GM18951 (cell line): Measurements from ENCODE around the gene C22orf15.

Experiments
- POLR2A ChIP-seq: IDR thresholded peaks from 4 replicates; pipeline ENCODE4 v1.6.1; 2011; ENCODE audit warnings: mild to moderate bottlenecking; ENCODE audit not compliant: insufficient read length, insufficient read depth; ENCODE audit errors: extremely low read depth
- in situ Hi-C: fragments of 300-500 bp; cut with MboI; formaldehyde crosslinking; loops from one replicate; pipeline ENCODE4 v1.12.0; 2022; ENCODE audit warnings: low sequenced_read_pairs, mixed read lengths, inconsistent platforms; ENCODE audit not compliant: unreplicated experiment

Gene C22orf15

DNA sequence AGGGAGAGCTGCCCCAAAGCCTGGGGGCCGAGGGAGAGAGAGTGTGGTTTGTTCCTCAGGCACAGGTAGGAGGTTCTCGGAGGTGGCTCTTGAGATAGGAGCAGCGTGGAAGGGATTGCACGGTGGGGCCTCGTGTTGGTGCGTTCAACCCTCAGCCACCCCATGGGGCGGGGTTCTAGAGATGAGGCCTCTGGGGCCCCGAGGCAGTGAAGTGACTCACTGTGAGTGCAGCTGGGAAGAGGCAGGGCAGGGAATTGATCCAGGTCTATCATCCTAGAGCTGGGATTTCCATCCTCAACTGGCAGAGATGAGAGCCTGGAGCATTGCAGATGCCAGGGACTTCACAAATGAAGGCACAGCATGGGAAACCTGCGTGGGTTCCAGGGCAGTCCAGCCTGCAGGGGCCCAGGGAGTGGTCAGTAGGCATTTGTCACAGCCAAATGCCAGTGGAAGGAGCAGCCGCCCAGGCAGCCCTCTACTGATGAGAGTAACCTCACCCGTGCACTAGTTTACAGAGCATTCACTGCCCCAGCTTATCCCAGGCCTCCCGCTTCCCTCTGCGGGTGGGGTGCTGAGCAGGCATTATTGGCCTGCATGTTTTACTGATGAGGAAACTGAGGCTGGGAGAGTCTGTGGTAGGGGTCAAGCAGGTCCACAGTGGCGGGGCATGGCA lies 18.9 kb downstream of the C22orf15 start:
- no peak for TF ChIP-seq POLR2A
- in situ Hi-C loops = no loop called here

DNA sequence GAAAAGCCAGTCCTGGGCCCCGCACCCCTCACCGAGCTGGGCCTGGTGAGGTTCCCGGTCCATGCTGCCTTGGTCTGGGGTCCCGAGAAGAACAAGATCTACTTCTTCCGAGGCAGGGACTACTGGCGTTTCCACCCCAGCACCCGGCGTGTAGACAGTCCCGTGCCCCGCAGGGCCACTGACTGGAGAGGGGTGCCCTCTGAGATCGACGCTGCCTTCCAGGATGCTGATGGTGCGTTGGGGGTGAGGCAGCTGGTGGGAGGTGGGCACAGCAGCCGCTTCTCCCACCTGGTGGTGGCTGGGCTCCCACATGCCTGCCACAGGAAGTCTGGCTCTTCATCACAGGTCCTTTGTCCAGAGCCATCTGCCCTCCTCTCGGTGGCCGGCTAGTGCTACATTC lies 19.5 kb downstream of the C22orf15 start:
- in situ Hi-C loops = no loop called here
- no peak for TF ChIP-seq POLR2A

DNA sequence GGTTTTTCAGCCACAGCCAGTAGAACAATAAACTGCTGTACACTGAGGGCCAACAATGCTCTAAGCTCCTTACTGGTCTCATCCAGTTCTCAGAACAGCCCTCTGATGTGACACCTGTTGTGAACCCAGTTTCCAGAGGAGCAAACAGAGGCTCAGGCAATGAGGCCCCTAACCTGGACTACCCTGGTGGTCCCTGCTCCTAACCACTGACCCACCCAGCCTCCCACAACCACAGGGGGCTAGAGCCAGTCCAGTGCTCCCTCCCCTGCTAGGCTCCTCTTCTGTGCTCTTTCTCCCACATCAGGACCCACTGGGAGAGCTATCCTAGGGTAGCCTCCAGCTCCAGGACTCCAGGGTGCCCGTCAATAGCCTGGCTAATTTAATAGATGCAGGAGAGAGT lies 19.9 kb downstream of the C22orf15 start:
- no peak for TF ChIP-seq POLR2A
- in situ Hi-C loops = no loop called here

DNA sequence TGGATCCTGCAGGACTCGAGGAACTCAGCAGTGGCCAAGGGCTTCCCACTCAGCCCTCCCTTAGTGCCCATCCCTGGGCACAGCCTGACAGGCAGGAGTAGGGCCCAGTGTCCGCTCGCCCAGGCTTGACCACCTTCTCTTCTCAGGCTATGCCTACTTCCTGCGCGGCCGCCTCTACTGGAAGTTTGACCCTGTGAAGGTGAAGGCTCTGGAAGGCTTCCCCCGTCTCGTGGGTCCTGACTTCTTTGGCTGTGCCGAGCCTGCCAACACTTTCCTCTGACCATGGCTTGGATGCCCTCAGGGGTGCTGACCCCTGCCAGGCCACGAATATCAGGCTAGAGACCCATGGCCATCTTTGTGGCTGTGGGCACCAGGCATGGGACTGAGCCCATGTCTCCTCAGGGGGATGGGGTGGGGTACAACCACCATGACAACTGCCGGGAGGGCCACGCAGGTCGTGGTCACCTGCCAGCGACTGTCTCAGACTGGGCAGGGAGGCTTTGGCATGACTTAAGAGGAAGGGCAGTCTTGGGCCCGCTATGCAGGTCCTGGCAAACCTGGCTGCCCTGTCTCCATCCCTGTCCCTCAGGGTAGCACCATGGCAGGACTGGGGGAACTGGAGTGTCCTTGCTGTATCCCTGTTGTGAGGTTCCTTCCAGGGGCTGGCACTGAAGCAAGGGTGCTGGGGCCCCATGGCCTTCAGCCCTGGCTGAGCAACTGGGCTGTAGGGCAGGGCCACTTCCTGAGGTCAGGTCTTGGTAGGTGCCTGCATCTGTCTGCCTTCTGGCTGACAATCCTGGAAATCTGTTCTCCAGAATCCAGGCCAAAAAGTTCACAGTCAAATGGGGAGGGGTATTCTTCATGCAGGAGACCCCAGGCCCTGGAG lies 20.7 kb downstream of the C22orf15 start:
- in situ Hi-C loops = no loop called here
- TF ChIP-seq POLR2A = no peak

DNA sequence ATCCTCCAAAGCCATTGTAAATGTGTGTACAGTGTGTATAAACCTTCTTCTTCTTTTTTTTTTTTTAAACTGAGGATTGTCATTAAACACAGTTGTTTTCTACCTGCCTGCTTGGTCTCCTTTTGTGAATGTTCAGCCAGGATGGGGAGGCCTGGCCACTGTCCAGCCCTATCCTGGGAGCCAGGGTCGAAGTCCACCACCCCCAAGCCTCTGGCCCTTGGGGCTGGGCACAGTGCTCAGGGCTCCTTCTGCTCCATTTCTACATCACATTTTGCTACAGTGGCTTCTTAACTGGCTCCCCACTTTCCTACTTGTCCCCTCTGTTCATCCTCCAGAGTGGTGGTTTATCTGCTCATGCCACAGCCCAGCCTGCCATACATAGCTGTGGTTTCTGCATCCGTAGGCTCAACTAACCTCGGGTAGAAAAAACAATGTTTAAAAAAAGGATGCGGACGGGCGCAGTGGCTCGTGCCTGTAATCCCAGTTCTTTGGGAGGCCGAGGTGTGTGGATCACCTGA lies 21.5 kb downstream of the C22orf15 start:
- TF ChIP-seq POLR2A = no peak
- in situ Hi-C loops = no loop called here

DNA sequence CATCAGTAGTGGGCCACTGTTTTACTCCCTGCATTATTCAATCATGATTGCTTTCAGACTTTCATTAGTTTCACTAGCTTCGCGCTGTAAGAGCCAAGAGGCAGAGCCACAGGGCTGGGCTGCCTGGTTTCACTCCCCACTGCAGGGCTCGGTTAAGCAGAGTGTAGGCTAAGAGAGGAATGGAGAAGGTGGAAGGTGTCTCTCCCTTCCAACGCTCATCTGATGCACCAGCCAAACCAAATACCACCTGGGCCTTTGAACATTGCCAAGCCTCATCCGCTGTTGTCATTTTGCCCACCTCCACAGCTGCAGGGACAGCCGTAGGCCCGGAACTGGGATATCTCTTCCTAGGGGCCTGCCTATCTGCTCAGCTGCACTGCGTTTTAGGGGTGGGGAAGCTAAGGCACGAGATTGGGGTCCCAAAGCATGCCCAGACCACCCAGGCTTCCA lies 23.5 kb downstream of the C22orf15 start:
- no peak for TF ChIP-seq POLR2A
- in situ Hi-C loops = no loop called here

DNA sequence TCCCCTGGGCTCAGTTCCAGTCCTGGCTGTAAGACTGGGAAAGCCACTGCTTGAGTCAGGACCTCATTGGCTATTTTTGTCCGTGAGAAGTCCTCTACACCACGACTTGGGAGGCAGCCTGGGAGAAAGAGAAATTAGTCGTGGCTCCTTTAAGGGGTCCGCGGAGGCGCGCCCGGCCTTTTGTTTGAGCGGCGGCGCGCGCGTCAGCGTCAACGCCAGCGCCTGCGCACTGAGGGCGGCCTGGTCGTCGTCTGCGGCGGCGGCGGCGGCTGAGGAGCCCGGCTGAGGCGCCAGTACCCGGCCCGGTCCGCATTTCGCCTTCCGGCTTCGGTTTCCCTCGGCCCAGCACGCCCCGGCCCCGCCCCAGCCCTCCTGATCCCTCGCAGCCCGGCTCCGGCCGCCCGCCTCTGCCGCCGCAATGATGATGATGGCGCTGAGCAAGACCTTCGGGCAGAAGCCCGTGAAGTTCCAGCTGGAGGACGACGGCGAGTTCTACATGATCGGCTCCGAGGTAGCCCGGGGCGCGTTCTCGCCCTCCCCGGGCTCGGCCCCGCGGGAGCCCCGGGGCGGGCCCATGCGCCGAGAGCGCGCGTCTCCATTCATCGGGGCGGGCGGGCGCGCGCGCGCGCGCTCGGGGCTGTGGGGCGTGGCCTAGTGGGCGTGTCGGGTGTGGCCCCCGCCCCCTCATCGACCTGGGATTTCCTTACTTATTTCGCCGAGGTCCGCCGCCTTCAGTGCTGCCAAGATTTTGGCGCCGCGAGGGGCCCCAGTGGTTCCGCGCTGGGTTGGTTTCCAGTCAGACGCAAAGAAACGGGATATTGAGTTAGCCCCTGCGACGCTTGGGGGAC lies 24.2 kb downstream of the C22orf15 start, which contains the start of gene SMARCB1:
TSS of gene SMARCB1 (plus strand) at position 215 of the 848 bp plus-strand sequence. CDS start at position 419, 204 bp downstream.
- peak; percentile 77 for TF ChIP-seq POLR2A
- in situ Hi-C loops = no loop called here

DNA sequence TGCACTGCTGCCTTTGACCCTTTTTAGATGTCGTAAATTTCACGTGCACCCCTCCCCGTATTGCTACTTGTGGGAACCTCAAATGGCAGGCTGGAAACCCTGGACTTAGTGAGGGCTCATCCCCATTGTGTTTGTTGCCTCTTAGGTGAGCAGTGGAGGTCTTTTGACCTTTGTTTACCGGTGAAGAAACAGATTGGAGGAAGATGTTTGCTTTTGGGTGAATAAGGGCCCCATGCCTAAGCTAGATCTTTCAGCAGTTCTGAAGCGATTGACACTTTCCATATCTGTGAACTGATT lies 24.8 kb downstream of the C22orf15 start:
- in situ Hi-C loops = no loop called here
- TF ChIP-seq POLR2A = no peak

DNA sequence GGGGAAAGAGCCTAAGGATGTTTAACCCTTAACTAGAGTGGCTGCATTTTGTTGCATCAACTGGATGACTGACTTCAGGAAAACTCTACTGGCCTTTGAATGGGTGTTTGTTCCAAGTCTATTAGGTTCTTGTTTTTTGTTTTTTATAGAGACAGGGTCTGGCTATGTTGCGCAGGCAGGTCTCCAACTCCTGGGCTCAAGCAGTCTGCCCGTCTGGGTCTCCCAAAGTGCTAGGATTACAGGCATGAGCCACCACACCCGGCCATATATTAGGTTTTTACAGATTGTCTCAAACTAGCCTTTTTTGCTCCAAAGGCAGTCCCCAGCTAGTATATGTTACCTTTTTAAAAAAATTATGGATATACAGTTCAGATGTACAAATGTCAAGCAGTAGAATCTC lies 25.1 kb downstream of the C22orf15 start:
- in situ Hi-C loops = no loop called here
- TF ChIP-seq POLR2A = no peak

DNA sequence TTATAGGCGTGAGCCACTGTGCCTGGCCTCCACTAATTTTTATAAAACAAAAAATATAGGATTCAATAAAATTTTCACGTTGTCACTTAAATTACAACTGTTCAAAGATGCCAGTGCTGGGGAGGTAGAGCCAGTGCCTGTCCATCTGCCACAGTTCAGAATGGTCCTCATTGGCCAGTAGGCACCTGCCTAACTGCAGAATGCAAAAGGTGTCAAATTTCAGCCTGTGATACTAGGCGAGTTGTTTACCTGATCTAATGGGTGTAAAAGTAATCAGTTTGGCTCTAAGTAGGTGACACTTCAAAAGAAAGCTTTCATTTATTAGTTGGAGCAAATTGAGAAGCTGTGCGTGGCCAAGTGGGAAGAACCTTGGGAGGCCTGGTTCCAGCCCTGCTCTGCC lies 26.3 kb downstream of the C22orf15 start:
- in situ Hi-C loops = no loop called here

DNA sequence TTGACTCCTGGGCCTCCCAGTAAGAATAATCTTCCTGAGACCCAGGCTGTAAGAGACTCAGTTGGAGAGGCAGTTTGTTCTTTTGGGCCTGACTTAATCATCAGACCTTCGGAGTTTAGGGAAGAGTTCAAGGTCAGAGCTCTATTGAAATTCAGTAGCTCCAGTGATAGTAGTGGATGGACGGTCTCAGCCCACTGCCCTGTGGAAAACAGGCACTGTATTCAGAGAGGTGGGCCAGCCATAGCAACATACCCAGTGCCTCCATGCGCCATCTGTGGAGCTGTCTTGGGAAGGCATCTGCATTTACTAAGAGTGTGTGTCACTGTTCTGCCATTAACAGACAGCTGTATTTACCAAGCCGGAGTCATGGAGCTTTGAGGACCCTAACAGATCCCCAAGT lies 26.8 kb downstream of the C22orf15 start:
- in situ Hi-C loops = no loop called here
- TF ChIP-seq POLR2A = no peak

More for the DNA sequence above, 26.3 kb downstream of the C22orf15 start:
- TF ChIP-seq POLR2A = no peak

DNA sequence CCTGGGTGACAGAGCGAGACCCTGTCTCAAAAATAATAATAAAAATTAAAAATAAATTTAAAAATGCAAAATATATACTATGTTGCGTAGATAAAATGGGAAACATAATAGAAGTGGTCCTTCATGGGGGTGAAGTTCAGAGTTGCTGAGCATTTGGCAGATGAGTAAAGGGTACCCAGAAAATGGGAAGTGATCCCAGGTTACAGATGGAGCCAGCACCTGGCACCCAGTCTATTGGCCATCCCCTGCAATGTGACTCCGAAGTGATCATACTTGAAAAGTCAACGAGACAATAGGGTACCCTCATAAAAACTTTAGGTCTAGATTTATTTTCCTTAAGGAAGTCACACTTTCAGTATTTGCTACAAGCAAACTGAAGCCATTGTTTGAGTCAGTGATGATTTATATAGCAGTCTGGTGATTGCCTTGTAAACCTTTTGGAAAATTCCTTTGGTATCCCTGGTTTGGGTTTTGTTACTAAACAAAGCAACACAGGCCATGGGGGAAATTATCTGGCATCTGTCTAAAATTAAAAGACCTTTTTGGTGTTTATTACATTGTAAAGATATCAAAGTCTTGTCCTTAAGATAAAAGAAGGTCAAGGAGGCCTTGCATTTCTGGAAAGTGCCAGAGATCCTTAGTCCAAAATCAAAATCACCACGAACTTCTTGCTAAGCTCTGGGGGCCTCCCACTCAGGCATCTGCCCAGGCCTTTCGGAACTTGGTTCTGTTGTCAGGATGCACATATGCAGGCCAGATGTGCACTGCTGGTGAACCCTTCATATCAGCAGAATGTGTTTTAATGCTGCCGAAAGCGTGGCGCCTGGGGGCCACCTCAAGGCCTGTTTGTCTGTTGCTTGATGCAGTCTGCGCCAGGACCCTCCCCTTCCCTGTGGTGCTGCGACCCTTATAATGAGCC lies 28.3 kb downstream of the C22orf15 start:
- TF ChIP-seq POLR2A = no peak
- in situ Hi-C loops = no loop called here
